ENCODE measurements around the gene EFCAB6.
A peak's percentile ranks its signal among the peaks of the same experiment; 100 is the strongest.

Gene EFCAB6

GRCh38 chr22:43852573-43853327 lies 40.6 kb upstream of the EFCAB6 start:
- no peak for DNase-seq (ENCODE audit: low read depth)
- no peak for TF ChIP-seq CTCF (conservative IDR thresholded peaks at IDR 0.05; ENCODE audit: low read depth, low read length)
- no peak overlapping the region for H3K4me3 ChIP-seq (ENCODE audit: low read length)

GRCh38 chr22:43851979-43852307 lies 39.8 kb upstream of the EFCAB6 start:
- DNase-seq (ENCODE audit: low read depth), result no peak
- no peak overlapping the region for H3K4me3 ChIP-seq (ENCODE audit: low read length)
- no peak for TF ChIP-seq CTCF (conservative IDR thresholded peaks at IDR 0.05; ENCODE audit: low read depth, low read length)

- DNase-seq (ENCODE audit: low read depth), result no peak
- no peak overlapping the region for H3K4me3 ChIP-seq (ENCODE audit: low read length)
- TF ChIP-seq CTCF (conservative IDR thresholded peaks at IDR 0.05; ENCODE audit: low read depth, low read length), result no peak
Observed at GRCh38 chr22:43851058-43851978, 39.2 kb upstream of the EFCAB6 start.

- no peak for DNase-seq (ENCODE audit: low read depth)
- H3K4me3 ChIP-seq (ENCODE audit: low read length), result no peak overlapping the region
- TF ChIP-seq CTCF (conservative IDR thresholded peaks at IDR 0.05; ENCODE audit: low read depth, low read length), result no peak
Observed at GRCh38 chr22:43850529-43850928, 38.4 kb upstream of the EFCAB6 start.

GRCh38 chr22:43849731-43850130 lies 37.6 kb upstream of the EFCAB6 start:
- no peak overlapping the region for H3K4me3 ChIP-seq (ENCODE audit: low read length)
- DNase-seq (ENCODE audit: low read depth), result no peak
- no peak for TF ChIP-seq CTCF (conservative IDR thresholded peaks at IDR 0.05; ENCODE audit: low read depth, low read length)

- TF ChIP-seq CTCF (conservative IDR thresholded peaks at IDR 0.05; ENCODE audit: low read depth, low read length), result peak; percentile 62
- H3K4me3 ChIP-seq (ENCODE audit: low read length), result no peak overlapping the region
- DNase-seq (ENCODE audit: low read depth), result no peak
Observed at GRCh38 chr22:43848366-43849171, 36.5 kb upstream of the EFCAB6 start.

Data from retinal pigment epithelial cell (primary cell).